Osteocyte (in vitro differentiated cells): Measurements from ENCODE around the gene LIN28A. TPM values are rescaled to one million over a fixed set of nuclear protein-coding genes. Genes with fewer than 3 reads are reported as not detected.
A peak's percentile ranks its signal among the peaks of the same experiment; 100 is the strongest.

ENCODE experiments used
- DNase-seq: peaks from one replicate; pipeline ENCODE4 v3.0.0; 2021; ENCODE audit warnings: mixed read lengths; ENCODE audit not compliant: unreplicated experiment; ENCODE audit errors: extremely low spot score
- H3K27ac Mint-ChIP-seq: one replicate; pipeline ENCODE4 v1.8.0; 2021; ENCODE audit warnings: mild to moderate bottlenecking, mixed read lengths; ENCODE audit not compliant: unreplicated experiment
- H3K27me3 Mint-ChIP-seq: one replicate; pipeline ENCODE4 v1.8.0; 2021; ENCODE audit warnings: mixed read lengths; ENCODE audit not compliant: unreplicated experiment
- H3K36me3 Mint-ChIP-seq: one replicate; pipeline ENCODE4 v1.8.0; 2021; ENCODE audit warnings: mixed read lengths; ENCODE audit not compliant: unreplicated experiment
- H3K4me1 Mint-ChIP-seq: one replicate; pipeline ENCODE4 v1.8.0; 2021; ENCODE audit warnings: mixed read lengths; ENCODE audit not compliant: unreplicated experiment
- H3K4me3 Mint-ChIP-seq: one replicate; pipeline ENCODE4 v1.8.0; 2021; ENCODE audit warnings: mild to moderate bottlenecking, moderate library complexity, mixed read lengths; ENCODE audit not compliant: unreplicated experiment
- H3K9me3 Mint-ChIP-seq: one replicate; pipeline ENCODE4 v1.8.0; 2021; ENCODE audit warnings: mixed read lengths; ENCODE audit not compliant: unreplicated experiment
- total RNA-seq: library from RNA; stranded (reverse); gene quantifications from 2 replicates; pipeline ENCODE4 v1.2.1, GENCODE V29; 2021
- TF ChIP-seq, protein P1 (sequence below): fragments of 200-600 bp; sonication (generic); IDR thresholded peaks from 2 replicates; pipeline ENCODE4 v1.5.0; 2021; ENCODE audit warnings: antibody characterized with exemption, mild to moderate bottlenecking, moderate library complexity

LIN28A gene
- total RNA-seq, 1 donor from 2014 or later, result not detected

DNA sequence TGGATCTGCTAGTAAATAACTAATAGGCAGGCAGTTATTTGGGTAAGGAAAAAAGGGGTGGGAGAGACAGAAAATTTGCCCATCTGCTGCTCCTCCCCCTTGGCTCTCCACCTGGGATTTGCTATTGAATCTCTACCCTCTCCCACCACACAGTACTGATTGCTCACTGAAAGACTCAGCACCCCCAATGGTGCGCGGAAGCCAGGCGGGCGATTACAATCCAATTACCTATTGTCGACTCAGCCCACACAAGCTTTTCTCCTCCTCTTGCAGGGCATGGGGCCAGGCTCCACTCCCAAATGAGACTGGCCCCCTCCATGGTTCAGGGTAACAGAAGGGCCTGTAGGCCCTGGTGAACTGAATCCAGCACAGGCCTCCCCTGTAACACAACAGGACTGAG is 58.9 kb downstream of the LIN28A start:
- H3K4me1 Mint-ChIP-seq, result peaks cover 34% of the 10 kb centered on the region
- TF ChIP-seq, protein P1, sequence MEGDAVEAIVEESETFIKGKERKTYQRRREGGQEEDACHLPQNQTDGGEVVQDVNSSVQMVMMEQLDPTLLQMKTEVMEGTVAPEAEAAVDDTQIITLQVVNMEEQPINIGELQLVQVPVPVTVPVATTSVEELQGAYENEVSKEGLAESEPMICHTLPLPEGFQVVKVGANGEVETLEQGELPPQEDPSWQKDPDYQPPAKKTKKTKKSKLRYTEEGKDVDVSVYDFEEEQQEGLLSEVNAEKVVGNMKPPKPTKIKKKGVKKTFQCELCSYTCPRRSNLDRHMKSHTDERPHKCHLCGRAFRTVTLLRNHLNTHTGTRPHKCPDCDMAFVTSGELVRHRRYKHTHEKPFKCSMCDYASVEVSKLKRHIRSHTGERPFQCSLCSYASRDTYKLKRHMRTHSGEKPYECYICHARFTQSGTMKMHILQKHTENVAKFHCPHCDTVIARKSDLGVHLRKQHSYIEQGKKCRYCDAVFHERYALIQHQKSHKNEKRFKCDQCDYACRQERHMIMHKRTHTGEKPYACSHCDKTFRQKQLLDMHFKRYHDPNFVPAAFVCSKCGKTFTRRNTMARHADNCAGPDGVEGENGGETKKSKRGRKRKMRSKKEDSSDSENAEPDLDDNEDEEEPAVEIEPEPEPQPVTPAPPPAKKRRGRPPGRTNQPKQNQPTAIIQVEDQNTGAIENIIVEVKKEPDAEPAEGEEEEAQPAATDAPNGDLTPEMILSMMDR, result no peak
- H3K27me3 Mint-ChIP-seq, result no peaks in the 10 kb centered on the region
- H3K4me3 Mint-ChIP-seq, result peak overlapping the region; percentile 10
- H3K36me3 Mint-ChIP-seq, result peaks cover 52% of the 10 kb centered on the region
- no peak for DNase-seq
- H3K27ac Mint-ChIP-seq, result no peak overlapping the region
- no peaks in the 10 kb centered on the region for H3K9me3 Mint-ChIP-seq

DNA sequence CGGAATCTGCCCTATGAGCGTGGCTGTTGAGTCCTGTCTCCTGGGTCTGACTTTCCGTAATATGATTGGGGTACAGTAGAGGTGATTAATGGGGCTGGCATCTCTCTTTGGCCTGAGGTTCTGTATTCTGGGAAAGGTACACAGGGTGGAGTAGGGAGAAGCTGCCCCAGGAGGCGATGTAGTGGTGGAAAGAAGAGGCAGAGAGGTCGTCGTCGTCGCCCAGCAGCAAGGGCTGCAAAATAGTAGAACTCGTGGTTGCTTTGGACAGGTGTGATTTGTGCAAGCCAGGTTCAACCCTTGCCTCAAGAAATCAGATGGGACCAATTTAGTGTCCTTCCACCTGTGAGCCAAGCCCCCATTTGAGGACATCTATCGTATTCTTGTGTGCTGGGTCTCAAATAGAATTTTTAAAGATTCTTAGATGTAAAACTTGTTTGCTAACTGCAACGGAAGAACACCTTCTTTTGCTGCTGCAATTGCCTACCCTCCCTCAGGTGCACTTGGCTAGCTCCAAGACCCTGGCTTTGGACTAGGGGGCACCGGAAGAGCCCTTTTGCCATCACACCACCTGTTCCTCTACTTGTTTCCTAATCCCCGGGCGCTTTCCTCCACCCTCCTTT is 60.4 kb downstream of the LIN28A start:
- Mint-ChIP-seq H3K36me3 (peaks cover 47% of the 10 kb centered on the region), H3K4me3 (peak overlapping the region; percentile 87), H3K9me3 (no peaks in the 10 kb centered on the region), H3K27ac (peak overlapping the region; percentile 97), H3K27me3 (no peaks in the 10 kb centered on the region), H3K4me1 (peaks cover 39% of the 10 kb centered on the region)
- TF ChIP-seq, protein P1, result no peak
- no peak for DNase-seq

DNA sequence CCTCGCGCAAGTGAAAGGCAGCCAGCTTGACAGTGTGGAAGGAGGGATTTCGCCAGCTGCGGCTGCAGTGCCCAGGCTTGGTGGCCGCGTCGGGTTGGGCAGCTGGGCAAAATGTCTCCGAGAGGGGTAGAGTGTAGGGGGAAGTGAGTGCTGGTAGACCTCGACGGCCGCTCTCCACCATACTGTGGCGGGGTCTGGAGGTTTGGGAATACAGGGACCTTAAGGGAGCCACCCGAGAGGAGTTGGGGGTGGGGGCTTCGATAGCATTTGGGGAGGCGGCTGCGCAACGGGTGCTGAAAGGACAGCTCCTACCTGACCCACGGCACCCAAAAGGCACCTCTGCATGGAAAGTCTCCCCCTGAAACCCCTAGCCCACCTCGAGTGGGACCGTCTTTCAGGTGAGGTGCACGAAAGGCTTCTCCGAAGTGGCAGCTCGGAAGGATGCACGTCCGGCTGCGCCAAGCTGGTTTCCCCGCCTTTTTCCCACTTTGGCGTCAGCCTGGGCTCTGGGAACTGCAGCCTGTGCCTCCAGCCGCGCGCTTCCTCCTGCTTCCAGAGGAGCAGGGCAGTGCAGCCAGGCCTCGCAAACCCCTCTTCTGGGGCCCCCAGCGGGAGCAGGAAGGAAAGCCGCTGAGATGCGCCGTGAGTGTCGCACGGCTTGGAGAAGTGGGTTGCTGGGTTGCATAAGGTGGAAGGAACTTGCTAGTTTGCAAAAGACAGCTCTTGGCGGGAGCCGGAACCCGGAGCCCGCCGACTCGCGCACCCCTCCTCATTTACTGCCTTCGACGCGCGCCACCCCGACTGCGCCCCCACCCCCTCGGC is 61.1 kb downstream of the LIN28A start:
- Mint-ChIP-seq H3K27ac (peak overlapping the region; percentile 97), H3K4me1 (peaks cover 39% of the 10 kb centered on the region), H3K4me3 (peak overlapping the region; percentile 87), H3K9me3 (no peaks in the 10 kb centered on the region), H3K36me3 (peaks cover 53% of the 10 kb centered on the region), H3K27me3 (no peaks in the 10 kb centered on the region)
- peak; percentile 90 for DNase-seq
- TF ChIP-seq, protein P1, result no peak

DNA sequence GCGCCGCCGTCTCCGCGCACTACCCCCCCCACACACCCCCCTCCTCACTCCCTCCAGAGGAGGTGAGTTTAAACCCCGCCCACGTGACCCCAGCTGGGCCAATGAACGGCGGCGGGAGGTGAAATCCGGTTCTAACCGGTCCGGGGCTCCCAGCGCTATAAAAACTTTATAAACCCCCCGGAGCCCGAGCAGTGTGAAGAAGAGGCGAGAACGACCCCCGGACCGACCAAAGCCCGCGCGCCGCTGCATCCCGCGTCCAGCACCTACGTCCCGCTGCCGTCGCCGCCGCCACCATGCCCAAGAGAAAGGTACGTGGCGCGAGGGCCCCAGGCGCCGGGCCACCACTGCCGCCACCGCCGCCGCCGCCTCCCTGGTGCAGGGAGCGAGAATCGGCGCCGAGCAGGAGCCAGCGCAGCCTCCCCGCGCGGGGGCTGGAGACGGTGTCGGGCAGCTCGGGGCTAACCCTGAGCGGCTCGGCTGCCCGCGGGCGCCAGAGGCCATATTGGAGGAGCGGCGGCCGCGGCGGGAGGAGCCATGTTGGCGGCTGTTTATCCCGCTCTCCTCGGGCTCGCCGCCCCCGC is 61.8 kb downstream of the LIN28A start, which contains the start of gene HMGN2:
HMGN2 (plus strand) TSS at position 121 of the 581 bp plus-strand sequence; CDS start at position 294, 173 bp downstream.
- Mint-ChIP-seq H3K36me3 (peaks cover 49% of the 10 kb centered on the region), H3K27ac (peak within 1 kb of the TSS; percentile 97), H3K9me3 (no peaks in the 10 kb centered on the region), H3K4me1 (peaks cover 39% of the 10 kb centered on the region), H3K27me3 (no peaks in the 10 kb centered on the region), H3K4me3 (peak within 1 kb of the TSS; percentile 88)
- DNase-seq, result peak; percentile 96
- TF ChIP-seq, protein P1, result no peak
